NCI-H2029 (cell line): ENCODE measurements around the gene AADACL3.
"Not testable (repeated sequence)": the region's sequence is repeated elsewhere in the genome, so short reads cannot be mapped to it uniquely, and the experiment has no call there.

ENCODE experiments used
- DNase-seq: peaks from one replicate; lab custom pipeline; 2025; lab: John Stamatoyannopoulos, UW

The AADACL3 gene

GRCh38 chr1:12715896-12716437, at the start of gene AADACL3:
Gene AADACL3, plus strand, starts transcription at chr1:12716110. Its CDS starts 67 bp downstream, at chr1:12716177.
- DNase-seq = no peak

GRCh38 chr1:12666141-12666735, 49.7 kb upstream of the AADACL3 start:
- no peak for DNase-seq

- DNase-seq = no peak
Measured at GRCh38 chr1:12669529-12670068, 46.3 kb upstream of the AADACL3 start.

GRCh38 chr1:12674358-12674757, 41.6 kb upstream of the AADACL3 start:
- DNase-seq = no peak

- not testable (repeated sequence) for DNase-seq
Measured at GRCh38 chr1:12676122-12676521, 39.8 kb upstream of the AADACL3 start.

- no peak for DNase-seq
Measured at GRCh38 chr1:12677565-12677964, 38.3 kb upstream of the AADACL3 start.

- DNase-seq = no peak
Measured at GRCh38 chr1:12678350-12678749, 37.6 kb upstream of the AADACL3 start.

- no peak for DNase-seq
Measured at GRCh38 chr1:12678820-12679219, 37.1 kb upstream of the AADACL3 start.

- no peak for DNase-seq
Measured at GRCh38 chr1:12690156-12690555, 25.8 kb upstream of the AADACL3 start.

- no peak for DNase-seq
Measured at GRCh38 chr1:12692967-12693782, 22.7 kb upstream of the AADACL3 start.

- DNase-seq = no peak
Measured at GRCh38 chr1:12696658-12697057, 19.3 kb upstream of the AADACL3 start.

GRCh38 chr1:12697397-12697796, 18.5 kb upstream of the AADACL3 start:
- DNase-seq = no peak

GRCh38 chr1:12703821-12704451, 12.0 kb upstream of the AADACL3 start:
- DNase-seq = no peak

GRCh38 chr1:12706061-12706460, 9.8 kb upstream of the AADACL3 start:
- no peak for DNase-seq

- DNase-seq = no peak
Measured at GRCh38 chr1:12708396-12709090, 7.4 kb upstream of the AADACL3 start.

GRCh38 chr1:12709091-12709491, 6.8 kb upstream of the AADACL3 start:
- no peak for DNase-seq

GRCh38 chr1:12709696-12710095, 6.2 kb upstream of the AADACL3 start:
- DNase-seq = no peak

- DNase-seq = no peak
Measured at GRCh38 chr1:12711536-12711935, 4.4 kb upstream of the AADACL3 start.

- no peak for DNase-seq
Measured at GRCh38 chr1:12712076-12712475, 3.8 kb upstream of the AADACL3 start.

GRCh38 chr1:12712929-12713328, 3.0 kb upstream of the AADACL3 start:
- no peak for DNase-seq

GRCh38 chr1:12713651-12714050, 2.3 kb upstream of the AADACL3 start:
- not testable (repeated sequence) for DNase-seq
